Activated T-helper 1 cell treated with anti-CD3 and anti-CD28 coated beads, Interleukin-2, amount 50 U/mL, for 16 hours (primary cell): ENCODE data around the gene PLCG2.
"Not testable (repeated sequence)": the region's sequence is repeated elsewhere in the genome, so short reads cannot be mapped to it uniquely, and the experiment has no call there.

Source experiments
- DNase-seq, 2 donors: peaks; one replicate each; pipeline ENCODE4 v3.0.0-alpha.2; 2020; ENCODE audit warnings: low read depth in 1 of 2, low spot score in 1 of 2

PLCG2 gene

GRCh38 chr16:81934711-81935110 is 155.6 kb downstream of the PLCG2 start:
- DNase-seq: not testable (repeated sequence)

- no peak for DNase-seq
Observed at GRCh38 chr16:81936209-81937000, 157.3 kb downstream of the PLCG2 start.

GRCh38 chr16:81937305-81938038 is 158.4 kb downstream of the PLCG2 start:
- DNase-seq: no peak

- no peak for DNase-seq
Observed at GRCh38 chr16:81938326-81939163, 159.5 kb downstream of the PLCG2 start.

GRCh38 chr16:81939164-81940056 is 160.3 kb downstream of the PLCG2 start:
- DNase-seq: no peak

GRCh38 chr16:81940781-81941560 is 161.9 kb downstream of the PLCG2 start:
- DNase-seq: no peak

- no peak for DNase-seq
Observed at GRCh38 chr16:81942007-81942601, 163.0 kb downstream of the PLCG2 start.

GRCh38 chr16:81945665-81946064 is 166.6 kb downstream of the PLCG2 start:
- DNase-seq: no peak

- no peak for DNase-seq
Observed at GRCh38 chr16:81946206-81946605, 167.1 kb downstream of the PLCG2 start.

GRCh38 chr16:81951564-81951963 is 172.5 kb downstream of the PLCG2 start:
- no peak for DNase-seq

- no peak for DNase-seq
Observed at GRCh38 chr16:81956213-81956948, 177.3 kb downstream of the PLCG2 start.

GRCh38 chr16:81964808-81965207 is 185.7 kb downstream of the PLCG2 start:
- no peak for DNase-seq

GRCh38 chr16:81967358-81967757 is 188.3 kb downstream of the PLCG2 start:
- no peak for DNase-seq

GRCh38 chr16:81971853-81972252 is 192.8 kb downstream of the PLCG2 start:
- no peak for DNase-seq

GRCh38 chr16:81973737-81974136 is 194.6 kb downstream of the PLCG2 start:
- DNase-seq: no peak

GRCh38 chr16:81975637-81976036 is 196.5 kb downstream of the PLCG2 start:
- no peak for DNase-seq

GRCh38 chr16:81977335-81977942 is 198.3 kb downstream of the PLCG2 start:
- DNase-seq: not testable (repeated sequence)

- DNase-seq: no peak
Observed at GRCh38 chr16:81987121-81987520, 208.0 kb downstream of the PLCG2 start.
